GM12878 (cell line): Measurements from ENCODE around the gene MAST2. TPM values are rescaled to one million over a fixed set of nuclear protein-coding genes. Genes with fewer than 3 reads are reported as not detected.

Experiments used
- ASH2L ChIP-seq: fragments of 300-600, 200-600 bp; sonication (generic); IDR thresholded peaks from 2 replicates; pipeline ENCODE4 v1.6.1; 2017; ENCODE audit warnings: low read depth, mild to moderate bottlenecking, borderline replicate concordance
- CBFB ChIP-seq: IDR thresholded peaks from 2 replicates; pipeline ENCODE4 v1.6.1; 2016; ENCODE audit warnings: antibody characterized with exemption, low read depth
- EED ChIP-seq: sonication (generic); IDR thresholded peaks from 2 replicates; pipeline ENCODE4 v1.6.1; 2016; ENCODE audit warnings: antibody characterized with exemption, low read depth
- ETV6 ChIP-seq, 2 experiments: fragments of 450-650 bp in 1 of 2; IDR thresholded peaks in 1 of 2; conservative IDR thresholded peaks in 1 of 2; 2 replicates each; pipeline ENCODE4 v1.6.1; 2014; ENCODE audit warnings: antibody characterized with exemption in 1 of 2, borderline replicate concordance in 1 of 2, low read depth in 1 of 2, mild to moderate bottlenecking in 1 of 2, moderate library complexity in 1 of 2
- EZH2 ChIP-seq: IDR thresholded peaks from 2 replicates; pipeline ENCODE4 v1.6.1; 2012; ENCODE audit warnings: low read depth, mild to moderate bottlenecking, control low read depth, inconsistent platforms, low read length, borderline replicate concordance; ENCODE audit not compliant: control insufficient read depth
- FOXK2 ChIP-seq: fragments of 450-650 bp; IDR thresholded peaks from 2 replicates; pipeline ENCODE4 v1.6.1; 2017; ENCODE audit warnings: mild to moderate bottlenecking, moderate library complexity
- GATAD2B ChIP-seq: fragments of 450-650 bp; conservative IDR thresholded peaks from 2 replicates; pipeline ENCODE4 v1.6.1; 2017; ENCODE audit warnings: low read depth, mild to moderate bottlenecking, moderate library complexity
- HDAC2 ChIP-seq: fragments of 200-600 bp; sonication (generic); IDR thresholded peaks from 2 replicates; pipeline ENCODE4 v1.6.1; 2017
- MXI1 ChIP-seq: fragments of 150-350 bp; IDR thresholded peaks from 2 replicates; pipeline ENCODE4 v1.6.1; 2011; ENCODE audit warnings: low read depth, mild to moderate bottlenecking, inconsistent platforms, low read length, improper control_type of control experiment
- POLR2A ChIP-seq: IDR thresholded peaks from 2 replicates; pipeline ENCODE4 v1.6.1; 2011; ENCODE audit warnings: low read depth, mild to moderate bottlenecking, low read length
- RAD21 ChIP-seq: IDR thresholded peaks from 2 replicates; pipeline ENCODE4 v1.6.1; 2011; ENCODE audit warnings: mild to moderate bottlenecking, low read depth, low read length, moderate library complexity; ENCODE audit not compliant: insufficient read depth
- RAD51 ChIP-seq: fragments of 450-650 bp; IDR thresholded peaks from 2 replicates; pipeline ENCODE4 v1.6.1; 2016; ENCODE audit warnings: moderate library complexity, mild to moderate bottlenecking, inconsistent platforms
- SIX5 ChIP-seq: IDR thresholded peaks from 2 replicates; pipeline ENCODE4 v1.6.1; 2011; ENCODE audit warnings: mild to moderate bottlenecking, low read depth, low read length, moderate library complexity; ENCODE audit not compliant: severe bottlenecking
- STAT3 ChIP-seq: IDR thresholded peaks from 2 replicates; pipeline ENCODE4 v1.6.1; 2011; ENCODE audit warnings: low read depth, low read length, improper control_type of control experiment
- ZNF217 ChIP-seq: fragments of 450-650 bp; IDR thresholded peaks from 2 replicates; pipeline ENCODE4 v1.6.1; 2017; ENCODE audit warnings: antibody characterized with exemption, mild to moderate bottlenecking
- ZNF274 ChIP-seq: IDR thresholded peaks from one replicate; pipeline ENCODE4 v1.8.0; 2011; ENCODE audit not compliant: insufficient read length, insufficient read depth
- polyA plus RNA-seq, 11 experiments: library from polyadenylated mRNA; depleted of rRNA in 4 of 11; unstranded in 6 of 11; stranded (reverse) in 5 of 11; fragments of >200 nt; fragmentation: Nextera tagmentation in 4 of 11; fragmentation: Illumina TruSeq in 1 of 11; extraction: Ambion mirVana in 4 of 11; extraction: Trizol in 1 of 11; gene quantifications; 1 replicate in 1 of 11; 2 replicates in 10 of 11; pipeline versions ENCODE4 v1.2.1 to v1.2.3, GENCODE V29; 2011 to 2016; ENCODE audit warnings: inconsistent platforms in 2 of 11, missing spikeins in 2 of 11, low read depth in 1 of 11
- total RNA-seq, 4 experiments: library from RNA; depleted of rRNA in 3 of 4; stranded (reverse); fragments of >200 nt in 3 of 4; fragmentation: Illumina TruSeq in 1 of 4; extraction: Trizol in 1 of 4; gene quantifications; 2 replicates each; pipeline versions ENCODE4 v1.2.1 to v1.2.3, GENCODE V29; 2013 to 2021
- TF ChIP-seq, protein P1 (sequence below): IDR thresholded peaks from 2 replicates; pipeline ENCODE4 v1.6.1; 2012; ENCODE audit warnings: low read depth, low read length, improper control_type of control experiment
- TF ChIP-seq, protein P2 (sequence below): IDR thresholded peaks from 2 replicates; pipeline ENCODE4 v1.6.1; 2012; ENCODE audit warnings: low read depth, low read length, improper control_type of control experiment
- TF ChIP-seq, protein P3 (sequence below): fragments of 150-350 bp; IDR thresholded peaks from 2 replicates; pipeline ENCODE4 v1.6.1; 2016; ENCODE audit warnings: low read depth, low read length
- TF ChIP-seq, protein P4 (sequence below): fragments of 450-650 bp; IDR thresholded peaks from 2 replicates; pipeline ENCODE4 v1.6.1; 2017; ENCODE audit warnings: mild to moderate bottlenecking
- TF ChIP-seq, protein P5 (sequence below): fragments of 450-650 bp; formaldehyde crosslinking; IDR thresholded peaks from 2 replicates; pipeline ENCODE4 v1.4.0; 2020; ENCODE audit warnings: mild to moderate bottlenecking, moderate library complexity

The MAST2 gene
- total and polyA plus RNA-seq, 10 of the 15 experiments (the other 5 are each of a cell fraction or from before 2014, with no cell fraction given), result 1.0 to 28.7 (median 13.8) TPM

DNA sequence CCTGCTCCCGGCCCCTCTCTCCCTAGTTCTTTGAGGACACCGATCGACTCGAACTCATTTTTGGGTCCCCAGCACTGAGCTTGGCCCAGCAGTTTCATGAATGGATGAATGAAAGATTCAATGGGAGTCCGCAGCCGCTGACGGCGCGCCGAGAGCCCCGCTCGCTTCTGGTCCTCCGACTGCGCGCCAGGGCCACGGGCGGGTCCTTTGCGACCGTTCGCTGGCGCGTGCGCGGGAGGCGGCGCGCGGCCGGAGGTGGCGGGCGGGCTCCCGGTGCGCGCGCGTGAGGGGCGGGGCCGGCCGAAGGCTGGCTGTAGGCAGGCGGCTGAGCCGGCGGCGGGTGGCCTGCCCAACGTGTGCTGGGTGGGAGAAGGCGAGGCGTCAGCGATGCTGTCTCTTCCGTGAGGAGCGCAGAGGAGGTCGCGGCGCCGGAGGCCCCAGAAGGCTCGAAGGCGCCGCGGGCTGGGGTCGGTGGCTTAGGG is at the start of gene MAST2 (continued):
- TF ChIP-seq ASH2L (no peak), STAT3 (no peak), ETV6 (conservative IDR thresholded peaks at IDR 0.05 in 1 of 2, IDR thresholded peaks at IDR 0.05 in 1 of 2; ENCODE audit: borderline replicate concordance in 1 of 2, low read depth in 1 of 2) (no peak), MXI1 (0 out of 2 replicates have a peak, but pooled peaks have one; percentile 44), POLR2A (peak; percentile 84), CBFB (no peak), RAD21 (no peak), ZNF217 (no peak), EED (no peak), FOXK2 (no peak), SIX5 (no peak), GATAD2B (peak; percentile 81), HDAC2 (no peak), RAD51 (no peak), EZH2 (no peak), ZNF274 (no peak)
- TF ChIP-seq, protein P1, sequence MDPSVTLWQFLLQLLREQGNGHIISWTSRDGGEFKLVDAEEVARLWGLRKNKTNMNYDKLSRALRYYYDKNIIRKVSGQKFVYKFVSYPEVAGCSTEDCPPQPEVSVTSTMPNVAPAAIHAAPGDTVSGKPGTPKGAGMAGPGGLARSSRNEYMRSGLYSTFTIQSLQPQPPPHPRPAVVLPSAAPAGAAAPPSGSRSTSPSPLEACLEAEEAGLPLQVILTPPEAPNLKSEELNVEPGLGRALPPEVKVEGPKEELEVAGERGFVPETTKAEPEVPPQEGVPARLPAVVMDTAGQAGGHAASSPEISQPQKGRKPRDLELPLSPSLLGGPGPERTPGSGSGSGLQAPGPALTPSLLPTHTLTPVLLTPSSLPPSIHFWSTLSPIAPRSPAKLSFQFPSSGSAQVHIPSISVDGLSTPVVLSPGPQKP, result no peak
- TF ChIP-seq, protein P2, sequence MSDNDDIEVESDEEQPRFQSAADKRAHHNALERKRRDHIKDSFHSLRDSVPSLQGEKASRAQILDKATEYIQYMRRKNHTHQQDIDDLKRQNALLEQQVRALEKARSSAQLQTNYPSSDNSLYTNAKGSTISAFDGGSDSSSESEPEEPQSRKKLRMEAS, result no peak
- TF ChIP-seq, protein P3, sequence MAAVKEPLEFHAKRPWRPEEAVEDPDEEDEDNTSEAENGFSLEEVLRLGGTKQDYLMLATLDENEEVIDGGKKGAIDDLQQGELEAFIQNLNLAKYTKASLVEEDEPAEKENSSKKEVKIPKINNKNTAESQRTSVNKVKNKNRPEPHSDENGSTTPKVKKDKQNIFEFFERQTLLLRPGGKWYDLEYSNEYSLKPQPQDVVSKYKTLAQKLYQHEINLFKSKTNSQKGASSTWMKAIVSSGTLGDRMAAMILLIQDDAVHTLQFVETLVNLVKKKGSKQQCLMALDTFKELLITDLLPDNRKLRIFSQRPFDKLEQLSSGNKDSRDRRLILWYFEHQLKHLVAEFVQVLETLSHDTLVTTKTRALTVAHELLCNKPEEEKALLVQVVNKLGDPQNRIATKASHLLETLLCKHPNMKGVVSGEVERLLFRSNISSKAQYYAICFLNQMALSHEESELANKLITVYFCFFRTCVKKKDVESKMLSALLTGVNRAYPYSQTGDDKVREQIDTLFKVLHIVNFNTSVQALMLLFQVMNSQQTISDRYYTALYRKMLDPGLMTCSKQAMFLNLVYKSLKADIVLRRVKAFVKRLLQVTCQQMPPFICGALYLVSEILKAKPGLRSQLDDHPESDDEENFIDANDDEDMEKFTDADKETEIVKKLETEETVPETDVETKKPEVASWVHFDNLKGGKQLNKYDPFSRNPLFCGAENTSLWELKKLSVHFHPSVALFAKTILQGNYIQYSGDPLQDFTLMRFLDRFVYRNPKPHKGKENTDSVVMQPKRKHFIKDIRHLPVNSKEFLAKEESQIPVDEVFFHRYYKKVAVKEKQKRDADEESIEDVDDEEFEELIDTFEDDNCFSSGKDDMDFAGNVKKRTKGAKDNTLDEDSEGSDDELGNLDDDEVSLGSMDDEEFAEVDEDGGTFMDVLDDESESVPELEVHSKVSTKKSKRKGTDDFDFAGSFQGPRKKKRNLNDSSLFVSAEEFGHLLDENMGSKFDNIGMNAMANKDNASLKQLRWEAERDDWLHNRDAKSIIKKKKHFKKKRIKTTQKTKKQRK, result no peak
- TF ChIP-seq, protein P4, sequence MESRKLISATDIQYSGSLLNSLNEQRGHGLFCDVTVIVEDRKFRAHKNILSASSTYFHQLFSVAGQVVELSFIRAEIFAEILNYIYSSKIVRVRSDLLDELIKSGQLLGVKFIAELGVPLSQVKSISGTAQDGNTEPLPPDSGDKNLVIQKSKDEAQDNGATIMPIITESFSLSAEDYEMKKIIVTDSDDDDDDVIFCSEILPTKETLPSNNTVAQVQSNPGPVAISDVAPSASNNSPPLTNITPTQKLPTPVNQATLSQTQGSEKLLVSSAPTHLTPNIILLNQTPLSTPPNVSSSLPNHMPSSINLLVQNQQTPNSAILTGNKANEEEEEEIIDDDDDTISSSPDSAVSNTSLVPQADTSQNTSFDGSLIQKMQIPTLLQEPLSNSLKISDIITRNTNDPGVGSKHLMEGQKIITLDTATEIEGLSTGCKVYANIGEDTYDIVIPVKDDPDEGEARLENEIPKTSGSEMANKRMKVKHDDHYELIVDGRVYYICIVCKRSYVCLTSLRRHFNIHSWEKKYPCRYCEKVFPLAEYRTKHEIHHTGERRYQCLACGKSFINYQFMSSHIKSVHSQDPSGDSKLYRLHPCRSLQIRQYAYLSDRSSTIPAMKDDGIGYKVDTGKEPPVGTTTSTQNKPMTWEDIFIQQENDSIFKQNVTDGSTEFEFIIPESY, result no peak
- TF ChIP-seq, protein P5, sequence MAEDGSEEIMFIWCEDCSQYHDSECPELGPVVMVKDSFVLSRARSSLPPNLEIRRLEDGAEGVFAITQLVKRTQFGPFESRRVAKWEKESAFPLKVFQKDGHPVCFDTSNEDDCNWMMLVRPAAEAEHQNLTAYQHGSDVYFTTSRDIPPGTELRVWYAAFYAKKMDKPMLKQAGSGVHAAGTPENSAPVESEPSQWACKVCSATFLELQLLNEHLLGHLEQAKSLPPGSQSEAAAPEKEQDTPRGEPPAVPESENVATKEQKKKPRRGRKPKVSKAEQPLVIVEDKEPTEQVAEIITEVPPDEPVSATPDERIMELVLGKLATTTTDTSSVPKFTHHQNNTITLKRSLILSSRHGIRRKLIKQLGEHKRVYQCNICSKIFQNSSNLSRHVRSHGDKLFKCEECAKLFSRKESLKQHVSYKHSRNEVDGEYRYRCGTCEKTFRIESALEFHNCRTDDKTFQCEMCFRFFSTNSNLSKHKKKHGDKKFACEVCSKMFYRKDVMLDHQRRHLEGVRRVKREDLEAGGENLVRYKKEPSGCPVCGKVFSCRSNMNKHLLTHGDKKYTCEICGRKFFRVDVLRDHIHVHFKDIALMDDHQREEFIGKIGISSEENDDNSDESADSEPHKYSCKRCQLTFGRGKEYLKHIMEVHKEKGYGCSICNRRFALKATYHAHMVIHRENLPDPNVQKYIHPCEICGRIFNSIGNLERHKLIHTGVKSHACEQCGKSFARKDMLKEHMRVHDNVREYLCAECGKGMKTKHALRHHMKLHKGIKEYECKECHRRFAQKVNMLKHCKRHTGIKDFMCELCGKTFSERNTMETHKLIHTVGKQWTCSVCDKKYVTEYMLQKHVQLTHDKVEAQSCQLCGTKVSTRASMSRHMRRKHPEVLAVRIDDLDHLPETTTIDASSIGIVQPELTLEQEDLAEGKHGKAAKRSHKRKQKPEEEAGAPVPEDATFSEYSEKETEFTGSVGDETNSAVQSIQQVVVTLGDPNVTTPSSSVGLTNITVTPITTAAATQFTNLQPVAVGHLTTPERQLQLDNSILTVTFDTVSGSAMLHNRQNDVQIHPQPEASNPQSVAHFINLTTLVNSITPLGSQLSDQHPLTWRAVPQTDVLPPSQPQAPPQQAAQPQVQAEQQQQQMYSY (CRISPR knock-in tag), result no peak
